GM19025 (cell line): Measurements from ENCODE around the gene PITPNB.

ENCODE experiments used
- ATAC-seq: cut with Tn5 transposase; IDR thresholded peaks from one replicate; pipeline ENCODE4 v1.9.1; 2021; ENCODE audit warnings: mild to moderate bottlenecking, low read depth, moderate library complexity; ENCODE audit not compliant: unreplicated experiment

Gene PITPNB

DNA sequence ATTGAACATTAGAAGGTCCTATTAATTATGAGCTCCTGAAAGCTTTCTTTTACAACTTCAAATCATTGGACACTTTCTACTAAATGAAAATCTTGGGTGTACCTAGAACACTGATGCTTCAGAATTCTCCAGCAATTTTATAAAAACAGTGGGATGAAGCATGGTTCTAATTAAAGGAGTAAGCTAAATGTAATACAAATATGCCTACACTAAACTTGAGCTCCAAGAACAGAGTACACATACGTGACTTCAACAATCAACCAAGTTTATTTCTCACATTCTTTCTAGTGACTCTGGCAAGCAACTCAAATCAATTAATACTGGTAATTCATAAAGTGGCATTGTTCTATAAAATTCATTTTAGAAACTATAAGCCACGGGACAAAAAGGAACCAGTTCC is 55.5 kb downstream of the PITPNB start:
- ATAC-seq = no peak

DNA sequence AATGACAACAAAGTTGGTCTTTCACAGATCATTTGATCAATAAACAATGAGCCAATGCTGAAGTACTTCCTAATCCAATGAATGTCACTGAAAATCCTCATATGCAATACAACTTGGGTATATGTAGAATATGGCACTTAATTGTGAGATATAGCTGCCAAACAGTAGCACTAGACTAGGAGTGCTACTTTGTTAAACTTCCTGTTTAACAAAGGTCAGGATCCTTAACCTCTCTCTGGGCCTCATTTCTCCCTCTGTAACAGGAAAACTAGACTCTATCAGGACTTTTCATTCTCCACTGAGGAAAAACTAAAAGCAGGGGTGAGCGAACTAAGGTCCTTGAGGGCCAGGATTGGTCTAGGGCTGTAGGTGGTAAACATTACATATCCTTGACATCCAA is 56.1 kb downstream of the PITPNB start:
- ATAC-seq = no peak

DNA sequence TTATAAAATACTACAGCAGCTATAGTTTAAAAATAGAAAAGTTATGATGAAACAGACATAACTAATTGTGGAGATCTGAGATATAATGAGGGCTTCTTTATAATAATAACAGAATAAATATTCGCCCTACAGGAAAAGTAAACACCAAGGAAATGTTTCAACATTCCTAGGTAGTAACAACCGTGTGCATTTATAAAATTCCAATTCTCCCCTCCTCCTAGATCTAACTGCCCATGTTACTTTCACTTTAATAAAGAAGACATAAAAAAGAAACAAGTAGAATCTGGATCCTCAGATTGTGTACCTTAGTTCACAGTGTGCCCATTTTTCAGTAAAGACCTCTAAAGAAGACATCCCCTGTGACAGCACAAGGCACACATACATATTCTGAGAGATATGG is 59.7 kb downstream of the PITPNB start:
- no peak for ATAC-seq

DNA sequence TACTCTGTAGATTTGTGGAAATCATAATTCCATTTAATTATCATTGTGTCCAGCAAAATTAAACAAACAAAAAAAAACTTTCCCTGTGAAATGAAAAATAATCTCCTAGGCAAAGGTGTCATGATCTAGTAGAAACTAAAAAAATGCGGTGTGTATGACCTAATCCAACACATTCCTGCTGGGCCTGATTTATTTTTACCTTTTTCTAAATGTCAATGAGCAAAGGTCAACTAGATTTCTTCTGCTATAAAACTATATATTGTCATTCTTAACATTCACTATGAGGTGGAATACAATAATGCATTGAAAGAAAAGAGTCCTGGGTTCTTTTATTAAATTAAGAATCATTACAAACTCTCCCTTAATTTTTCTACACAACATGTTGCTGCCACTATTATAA is 60.4 kb downstream of the PITPNB start:
- no peak for ATAC-seq

DNA sequence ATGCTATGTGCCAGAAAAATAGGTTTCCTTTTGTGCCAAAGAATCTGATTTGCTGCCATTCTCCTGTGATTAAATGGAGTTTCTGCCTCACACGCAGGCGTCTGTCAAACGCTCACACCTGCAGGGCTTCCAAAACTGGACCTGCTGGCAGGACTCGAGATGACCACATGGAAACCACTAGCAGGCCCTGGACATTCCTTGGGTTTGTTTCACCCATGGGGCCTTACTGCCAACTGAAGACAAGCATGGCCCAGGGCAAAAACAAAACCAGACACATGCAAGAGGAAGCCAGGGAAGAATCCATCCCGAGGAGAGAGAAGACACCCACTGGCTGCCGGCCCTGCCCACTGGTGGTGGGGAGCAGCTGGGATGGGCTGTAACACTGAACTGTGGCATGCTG is 61.6 kb downstream of the PITPNB start:
- ATAC-seq = no peak

DNA sequence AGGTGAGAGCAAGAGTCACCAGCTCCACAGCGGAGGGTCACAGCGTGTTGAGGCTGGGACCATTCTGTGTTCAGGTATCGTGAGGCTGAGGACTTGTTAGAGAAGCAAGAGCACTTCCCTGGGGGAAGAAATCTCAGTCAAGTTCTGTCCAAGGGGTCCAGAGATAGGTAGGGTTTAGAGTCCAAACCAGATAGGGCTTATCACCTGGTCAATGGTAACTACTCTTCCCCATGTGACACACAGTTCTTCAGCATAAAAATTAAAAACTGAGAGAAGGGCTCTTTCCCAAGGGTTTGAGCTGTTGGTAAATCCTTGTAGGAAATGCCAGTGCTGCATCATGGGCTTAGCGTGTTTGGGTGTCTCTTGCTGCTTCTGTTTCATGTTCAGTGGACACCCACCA is 62.7 kb downstream of the PITPNB start:
- no peak for ATAC-seq

DNA sequence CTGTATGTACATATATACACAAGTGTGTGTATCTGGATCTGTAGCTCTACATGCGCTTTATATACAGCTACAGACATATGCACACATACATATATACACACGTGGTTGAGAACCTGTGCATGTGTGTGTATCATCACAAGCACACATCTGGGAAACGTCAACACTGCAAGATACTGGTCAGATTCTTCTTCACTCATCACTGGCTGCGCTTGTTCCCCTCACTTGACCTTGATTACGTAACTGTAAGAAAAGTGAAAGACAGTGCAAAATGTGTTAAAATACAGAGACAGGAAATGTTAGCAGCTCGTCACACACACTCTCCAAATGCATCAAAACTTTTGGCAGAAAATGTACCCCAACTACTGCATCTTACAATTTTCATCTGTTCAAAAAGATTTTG is 65.6 kb downstream of the PITPNB start:
- ATAC-seq = no peak

DNA sequence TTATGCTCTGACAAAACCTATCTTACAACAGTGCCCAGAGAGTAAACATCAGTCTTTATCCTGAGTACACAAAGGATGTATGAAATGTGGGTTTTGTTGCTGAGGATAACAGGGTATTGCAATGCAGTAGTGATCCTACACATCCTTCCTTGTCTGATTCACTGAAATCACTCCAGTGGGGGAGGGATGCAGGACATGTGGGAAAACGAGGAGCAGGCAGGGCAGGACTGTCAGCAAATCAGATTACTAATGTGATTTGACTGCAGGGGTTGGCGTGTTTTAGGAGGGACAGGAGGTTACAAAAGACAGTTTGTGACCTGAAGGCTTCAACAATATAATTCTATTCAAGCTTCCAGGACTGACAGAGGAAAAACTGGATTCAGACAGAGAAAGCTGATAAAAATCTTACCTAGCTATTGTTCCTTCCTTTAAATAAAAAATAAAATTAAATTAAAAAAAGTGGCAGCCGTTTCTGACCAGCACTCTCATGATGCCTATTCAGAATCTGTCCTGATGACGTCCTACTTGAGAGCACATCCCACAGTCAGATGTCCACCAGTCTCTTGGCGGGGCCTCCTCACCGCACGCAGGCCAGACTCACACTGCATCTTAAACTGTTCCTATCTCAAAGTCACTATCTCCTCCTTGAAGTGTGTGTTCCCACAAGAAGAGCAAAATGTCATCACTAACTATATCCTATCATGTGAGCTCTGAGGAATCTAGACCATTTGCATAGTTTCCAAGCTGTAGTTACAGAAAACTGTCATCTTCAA is 66.9 kb downstream of the PITPNB start:
- no peak for ATAC-seq

DNA sequence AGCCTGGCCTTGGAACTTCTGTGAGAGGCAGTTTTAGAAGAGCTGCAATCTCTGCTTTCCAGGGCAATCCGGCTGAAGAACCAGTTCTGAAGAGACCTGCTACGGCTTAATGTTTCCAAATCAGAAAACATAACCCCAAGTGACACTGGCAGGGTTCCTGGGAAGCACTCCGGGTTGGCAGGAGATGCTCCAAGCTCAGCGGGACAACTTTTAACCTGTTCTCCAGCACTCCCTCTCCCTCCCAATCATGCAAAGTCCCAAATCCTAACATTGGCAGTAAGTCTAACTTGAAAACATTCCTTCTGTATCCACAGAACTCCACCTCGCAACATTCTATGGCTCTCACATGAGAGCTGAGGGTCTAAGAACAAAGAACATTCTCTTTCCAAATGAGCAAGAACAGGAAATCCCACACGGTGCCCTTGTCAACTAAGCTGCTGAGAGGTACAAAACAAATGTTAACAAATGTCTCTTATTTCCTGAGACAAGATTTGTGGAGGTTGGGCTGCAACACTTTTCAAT is 69.0 kb downstream of the PITPNB start:
- no peak for ATAC-seq

DNA sequence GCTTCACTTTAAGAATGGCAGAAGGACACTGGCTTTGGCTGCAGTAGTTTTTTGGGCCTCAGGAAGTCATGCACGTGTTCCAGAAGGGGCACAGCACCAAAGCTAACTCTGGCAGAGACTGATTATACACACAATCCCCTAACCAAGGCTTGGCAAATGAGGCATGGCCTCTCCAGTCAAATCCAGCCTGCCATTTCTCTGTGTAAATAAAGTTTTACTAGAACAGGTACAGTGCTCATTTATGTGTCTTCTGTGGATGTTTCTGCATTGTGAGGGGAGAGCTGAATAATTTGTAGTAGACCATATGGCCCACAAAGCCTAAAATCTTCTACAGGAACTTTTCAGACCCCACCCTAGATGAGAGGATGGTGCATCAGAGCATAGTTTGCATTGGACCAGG is 71.1 kb downstream of the PITPNB start:
- no peak for ATAC-seq

DNA sequence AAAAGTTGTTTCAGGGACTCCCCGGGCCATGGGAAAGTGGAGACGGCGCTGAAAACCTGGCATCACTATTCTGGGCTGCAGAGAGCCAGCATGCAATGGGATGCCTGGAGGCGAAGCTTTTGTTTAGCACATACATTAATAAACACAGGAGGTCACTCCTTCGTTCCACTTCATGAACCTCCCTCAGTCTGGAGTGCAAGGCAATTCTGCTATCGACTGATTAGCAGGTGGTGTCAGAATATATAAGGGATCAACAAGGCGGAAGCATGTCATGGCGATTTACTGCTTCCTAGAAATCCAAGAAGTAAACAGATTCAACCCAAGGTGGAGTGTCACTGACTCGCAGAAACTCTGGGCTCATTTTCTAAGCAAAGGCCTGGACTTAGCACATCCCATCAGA is 72.1 kb downstream of the PITPNB start:
- ATAC-seq = no peak

DNA sequence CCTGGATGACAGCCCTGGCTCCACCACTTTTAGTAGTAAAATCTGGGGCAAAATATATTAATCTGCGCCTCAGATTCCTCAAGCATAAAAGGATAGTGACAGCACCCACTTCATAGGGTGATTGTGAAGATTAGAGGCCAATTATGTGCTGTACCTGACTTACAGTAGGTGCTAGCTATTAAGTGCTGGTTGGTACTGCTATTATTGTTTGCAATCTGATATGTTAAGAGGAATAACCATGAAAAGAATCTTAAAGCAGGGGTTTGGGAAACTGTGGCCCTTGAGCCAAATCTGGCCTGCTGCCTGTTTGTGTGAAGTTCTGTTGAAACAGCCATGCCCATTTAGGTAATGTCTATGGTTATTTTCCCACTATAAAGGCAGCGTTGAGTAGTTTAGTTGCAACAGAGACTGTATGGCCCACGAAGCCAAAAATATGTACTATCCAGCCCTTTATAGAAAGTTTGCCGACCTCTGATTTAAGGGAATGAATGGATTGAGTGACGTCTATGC is 72.8 kb downstream of the PITPNB start:
- no peak for ATAC-seq

DNA sequence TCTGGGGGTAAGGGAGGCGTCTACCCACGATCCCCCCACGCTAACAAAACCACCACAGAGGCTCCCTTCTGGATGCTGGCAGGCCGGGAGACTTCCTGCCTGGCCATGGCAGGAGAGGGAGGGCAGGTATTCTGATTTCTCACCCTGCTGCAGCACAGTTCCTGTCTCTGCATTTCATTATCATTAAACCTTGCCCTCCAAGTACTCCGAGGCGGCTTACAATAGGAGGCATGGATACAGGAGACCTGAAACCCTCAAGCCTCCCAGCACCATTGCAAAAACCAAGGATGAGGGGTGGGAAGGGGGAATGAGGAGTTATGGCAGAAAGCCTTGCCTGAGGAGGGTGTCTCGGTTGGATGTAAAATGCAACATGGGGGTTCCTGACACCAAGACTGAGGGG is 73.4 kb downstream of the PITPNB start:
- no peak for ATAC-seq

DNA sequence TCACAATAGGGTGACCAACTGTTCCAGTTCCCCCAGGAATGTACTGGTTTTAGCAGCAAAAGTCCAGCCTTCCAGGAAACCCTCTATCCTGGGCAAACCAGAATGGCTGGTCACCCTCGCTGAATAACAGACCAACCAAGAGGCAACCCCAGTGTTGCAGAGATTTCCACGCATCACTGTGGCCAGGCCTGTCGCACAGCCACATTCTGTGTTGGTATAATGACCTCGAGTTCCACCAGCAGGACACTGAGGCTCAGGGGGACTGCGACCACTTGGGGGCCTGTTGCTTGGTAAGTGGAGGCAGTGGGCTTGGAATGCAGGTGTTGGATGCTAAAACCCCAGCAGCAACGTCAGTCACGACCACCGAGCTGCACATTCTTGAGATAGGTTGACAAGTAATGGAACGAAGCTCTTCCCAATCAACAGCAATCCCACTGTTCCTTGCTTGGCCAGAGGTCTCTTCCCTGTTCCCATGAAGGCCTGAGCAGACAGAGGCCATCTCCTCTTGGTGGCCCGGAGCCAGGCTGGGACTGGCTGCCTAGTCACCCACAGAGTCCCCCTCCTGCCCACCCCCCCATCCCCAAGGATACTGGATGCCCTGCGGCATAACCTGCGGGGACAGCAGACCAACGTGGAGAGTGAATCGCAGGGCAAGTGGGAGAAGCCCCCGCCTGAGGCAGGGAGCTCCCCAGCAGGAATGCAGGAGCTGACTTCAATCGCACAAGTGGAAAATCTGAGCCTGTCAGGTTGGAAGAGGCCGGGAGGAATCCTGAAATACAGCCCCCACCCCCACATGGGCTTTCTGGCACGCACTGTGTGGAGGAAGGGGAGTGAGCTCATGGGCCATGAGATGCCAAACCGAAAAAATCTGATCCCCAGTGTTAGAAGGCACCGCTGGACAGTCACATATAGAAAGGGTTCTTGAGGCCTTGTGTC is 74.1 kb downstream of the PITPNB start:
- ATAC-seq = no peak

DNA sequence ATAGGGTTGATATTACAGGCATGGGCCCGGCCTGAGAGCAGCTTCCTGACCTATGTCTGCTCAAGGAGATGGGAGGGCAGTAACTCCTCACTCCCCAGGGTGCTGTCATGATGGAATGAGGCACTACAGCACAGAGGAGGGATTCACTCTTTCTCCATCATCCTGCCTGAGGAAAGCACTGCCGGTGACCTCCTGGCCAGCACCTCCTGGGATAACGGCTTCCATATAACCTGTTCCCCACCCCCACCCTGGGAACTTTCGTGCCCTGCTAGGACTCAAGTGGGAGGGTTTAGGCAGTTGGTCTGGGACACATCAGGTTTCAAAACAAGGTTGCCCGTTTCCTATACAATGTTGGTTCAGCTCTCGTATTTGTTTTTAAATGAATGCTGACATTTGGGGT is 74.8 kb downstream of the PITPNB start:
- no peak for ATAC-seq

DNA sequence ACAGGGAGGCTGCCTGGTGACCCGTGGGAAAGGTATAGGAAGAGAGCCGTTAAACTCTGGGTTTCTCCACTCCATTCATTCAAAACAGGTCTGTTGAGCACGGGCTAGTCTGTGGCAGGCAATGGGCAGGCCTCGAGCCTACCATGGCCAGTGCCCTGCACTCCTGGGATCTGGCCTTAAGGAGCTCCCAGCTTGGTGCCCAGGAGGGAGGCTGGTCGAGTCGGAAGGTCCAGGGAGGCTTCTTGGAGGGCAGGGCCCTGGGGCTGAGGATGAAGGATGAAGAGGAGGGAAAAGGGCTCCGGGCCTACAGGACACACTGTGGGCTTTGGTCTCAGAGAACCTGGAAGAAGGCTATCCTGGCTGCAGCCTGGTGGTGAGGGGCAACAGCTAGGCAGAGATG is 75.6 kb downstream of the PITPNB start:
- no peak for ATAC-seq

DNA sequence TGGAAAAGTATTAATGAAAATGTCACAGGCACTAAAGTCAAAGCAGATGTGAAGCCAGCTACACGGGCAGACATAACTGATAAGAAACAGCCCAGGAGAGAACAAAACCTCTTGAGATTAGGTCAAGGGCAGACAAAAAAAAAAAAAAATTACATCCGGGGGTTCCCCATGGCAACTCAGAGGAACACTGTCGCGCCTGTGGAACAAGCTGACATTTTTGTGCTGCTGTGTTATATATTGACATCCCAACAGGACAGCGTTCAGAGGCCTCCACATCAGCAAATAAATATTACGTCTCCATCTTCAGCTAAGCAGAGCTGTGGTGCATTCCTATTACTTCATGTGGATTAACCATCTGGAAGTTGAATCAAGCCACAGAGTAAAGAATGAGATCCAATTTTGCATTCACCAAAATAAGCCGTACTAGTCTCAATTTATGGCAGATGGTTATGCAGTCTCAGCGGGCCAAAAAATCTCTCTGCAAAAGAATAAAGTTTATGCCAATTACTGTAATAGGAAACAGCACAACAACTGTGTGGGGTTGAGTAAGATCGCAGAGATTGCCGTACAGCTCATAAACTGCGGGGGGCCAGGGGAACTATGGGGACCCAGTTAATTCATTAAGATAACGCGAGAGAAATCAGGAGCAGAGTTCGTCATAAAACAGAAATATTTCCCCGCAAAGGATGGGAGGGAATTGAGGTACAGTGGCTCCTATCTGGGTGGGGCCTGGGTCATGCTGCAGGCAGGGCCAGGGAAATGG is 76.2 kb downstream of the PITPNB start:
- no peak for ATAC-seq

DNA sequence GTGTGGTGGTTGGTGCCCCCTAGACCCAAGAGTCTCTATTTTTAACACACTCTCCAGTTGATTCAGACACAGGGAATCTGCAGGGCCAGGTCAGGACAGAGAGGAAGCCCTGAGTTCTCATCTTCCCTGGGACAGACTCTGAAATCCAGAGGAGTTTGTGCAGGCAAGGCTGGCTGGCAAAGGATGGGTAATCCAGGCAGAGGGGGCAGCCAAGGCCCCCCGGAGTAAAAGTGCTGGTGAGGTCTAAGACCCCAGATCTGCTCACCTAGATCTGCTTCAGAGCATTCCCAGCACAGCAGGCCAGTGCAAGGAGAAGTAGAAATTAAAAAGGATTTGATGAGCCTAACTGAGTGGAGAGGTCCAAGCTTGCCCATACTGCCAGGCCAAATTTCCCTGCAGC is 76.9 kb downstream of the PITPNB start:
- no peak for ATAC-seq

DNA sequence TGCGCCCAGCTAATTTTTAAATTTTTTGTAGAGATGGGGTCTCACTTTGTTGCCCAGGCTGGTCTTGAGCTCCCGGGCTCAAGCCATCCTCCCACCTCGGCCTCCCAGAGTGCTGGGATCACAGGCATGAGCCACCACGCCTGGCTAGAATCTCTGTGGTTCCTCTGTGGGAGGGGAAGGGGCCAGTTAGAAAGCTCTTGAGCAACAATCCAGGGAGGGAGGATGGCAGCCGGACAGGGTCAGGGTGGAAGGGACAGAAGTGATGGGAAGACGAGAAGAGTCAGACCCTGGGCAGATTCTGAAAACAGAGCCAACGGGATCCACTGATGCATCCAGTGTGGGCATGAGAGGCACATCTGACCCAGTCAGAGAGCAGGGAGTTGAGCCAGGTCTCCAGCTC is 78.6 kb downstream of the PITPNB start:
- no peak for ATAC-seq

DNA sequence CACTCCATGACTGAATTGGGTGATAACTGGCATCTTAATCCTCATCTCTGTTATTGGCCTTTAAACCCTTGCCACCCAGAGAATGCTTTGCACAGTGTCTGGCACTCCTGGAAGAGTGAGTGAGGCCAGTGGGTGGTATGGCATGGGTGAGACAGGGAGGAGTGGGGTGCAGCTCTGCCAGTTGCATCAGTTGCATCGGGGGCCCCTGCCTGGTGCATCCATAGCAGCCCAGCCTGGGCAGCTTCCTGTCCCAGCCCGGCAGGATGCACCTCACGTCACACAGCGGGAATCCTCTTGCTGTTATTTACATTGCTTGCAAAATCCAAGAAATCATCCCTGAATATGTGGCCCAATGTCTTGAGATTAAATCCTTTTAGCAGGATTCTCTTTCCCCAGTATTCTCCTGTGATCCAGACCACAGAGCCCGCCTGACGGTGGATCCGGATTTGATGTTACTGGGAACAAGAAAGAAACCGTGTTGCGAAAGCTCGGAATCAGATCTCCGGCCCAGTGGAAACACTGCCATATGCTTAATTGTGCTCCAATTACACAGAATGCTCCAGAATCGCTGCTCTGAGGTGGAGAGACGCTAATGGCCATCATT is 79.9 kb downstream of the PITPNB start:
- no peak for ATAC-seq
